ENCODE measurements around the gene WDFY1. TPM values are rescaled to one million over a fixed set of nuclear protein-coding genes. Genes with fewer than 3 reads are reported as not detected.

Gene WDFY1
- total RNA-seq, 6 donors from 2014 or later, result 32.6 to 90.1 (median 41.2) TPM

DNA sequence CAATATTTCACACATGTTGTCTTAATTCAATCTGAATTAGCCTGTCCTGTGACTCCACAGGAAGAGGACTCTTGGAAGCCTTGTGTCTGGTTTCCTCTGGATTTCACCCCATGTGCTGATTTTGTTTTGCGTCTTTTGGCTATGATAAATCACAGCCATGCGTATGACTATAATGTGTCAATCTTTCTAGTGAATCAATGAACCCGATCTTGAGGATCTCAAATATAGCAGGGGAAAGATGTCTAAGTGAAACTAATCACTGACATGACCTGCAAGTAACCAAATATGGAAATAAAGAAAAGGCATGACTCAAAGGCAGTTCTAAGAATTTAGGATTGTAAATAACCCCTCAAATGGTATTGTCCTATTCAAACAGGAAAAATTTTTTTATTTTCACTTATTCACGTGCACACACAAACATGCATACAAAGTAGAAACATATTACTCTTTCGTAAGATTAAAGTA, 8.2 kb downstream of the WDFY1 start:
- DNase-seq (no peak), ATAC-seq (ENCODE audit: low FRiP score in 2 of 2) (no peak)
- Histone ChIP-seq H3K27me3 (no peaks in the 10 kb centered on the region), H3K4me3 (no peak overlapping the region), H3K4me1 (peaks cover 23 to 82% (median 61%) of the 10 kb centered on the region in 4 donors), H3K9me3 (no peaks in the 10 kb centered on the region), H3K36me3 (no peaks in the 10 kb centered on the region), H3K27ac (no peak overlapping the region)
- TF ChIP-seq, protein P1, sequence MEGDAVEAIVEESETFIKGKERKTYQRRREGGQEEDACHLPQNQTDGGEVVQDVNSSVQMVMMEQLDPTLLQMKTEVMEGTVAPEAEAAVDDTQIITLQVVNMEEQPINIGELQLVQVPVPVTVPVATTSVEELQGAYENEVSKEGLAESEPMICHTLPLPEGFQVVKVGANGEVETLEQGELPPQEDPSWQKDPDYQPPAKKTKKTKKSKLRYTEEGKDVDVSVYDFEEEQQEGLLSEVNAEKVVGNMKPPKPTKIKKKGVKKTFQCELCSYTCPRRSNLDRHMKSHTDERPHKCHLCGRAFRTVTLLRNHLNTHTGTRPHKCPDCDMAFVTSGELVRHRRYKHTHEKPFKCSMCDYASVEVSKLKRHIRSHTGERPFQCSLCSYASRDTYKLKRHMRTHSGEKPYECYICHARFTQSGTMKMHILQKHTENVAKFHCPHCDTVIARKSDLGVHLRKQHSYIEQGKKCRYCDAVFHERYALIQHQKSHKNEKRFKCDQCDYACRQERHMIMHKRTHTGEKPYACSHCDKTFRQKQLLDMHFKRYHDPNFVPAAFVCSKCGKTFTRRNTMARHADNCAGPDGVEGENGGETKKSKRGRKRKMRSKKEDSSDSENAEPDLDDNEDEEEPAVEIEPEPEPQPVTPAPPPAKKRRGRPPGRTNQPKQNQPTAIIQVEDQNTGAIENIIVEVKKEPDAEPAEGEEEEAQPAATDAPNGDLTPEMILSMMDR (IDR thresholded peaks at IDR 0.05), result no peak
- TF ChIP-seq EP300 (IDR thresholded peaks at IDR 0.05) (no peak), POLR2A (IDR thresholded peaks at IDR 0.05) (no peak), POLR2AphosphoS5 (IDR thresholded peaks at IDR 0.05) (no peak)
- 55 to 61% methylated on average over 5 of the region's 5 CpGs for WGBS, 2 donors

DNA sequence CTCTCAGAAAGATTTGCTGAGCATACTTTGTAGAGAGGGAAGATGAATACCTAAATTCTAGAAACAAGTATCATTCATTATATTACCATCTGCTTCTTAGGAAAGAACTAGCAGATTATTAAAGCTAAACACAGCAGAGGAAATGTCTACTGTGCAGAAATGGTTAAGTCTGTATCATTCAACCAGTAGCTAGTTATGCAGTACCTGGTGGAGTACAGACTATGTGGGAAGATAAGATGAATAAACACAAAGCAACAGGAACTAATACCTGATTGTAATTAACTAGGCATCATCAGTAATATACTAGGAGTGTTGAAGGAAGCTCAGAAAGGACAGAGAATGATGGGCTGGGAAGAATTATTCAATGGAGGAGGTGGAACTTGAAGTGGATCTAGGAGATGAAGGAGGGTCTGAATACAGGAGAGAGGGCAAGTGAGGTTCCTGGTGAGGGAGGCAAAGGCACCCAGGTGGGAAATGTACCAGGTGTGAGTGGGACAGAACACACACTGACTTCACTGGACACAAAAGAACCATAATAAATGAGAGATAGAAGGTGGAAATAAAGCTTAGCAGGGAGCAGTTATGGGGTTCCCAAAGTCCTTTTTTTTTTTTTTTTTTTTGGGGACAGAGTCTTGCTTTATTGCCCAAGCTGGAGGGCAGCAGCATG, 9.5 kb downstream of the WDFY1 start:
- Histone ChIP-seq H3K27me3 (no peaks in the 10 kb centered on the region), H3K4me1 (peaks cover 29 to 83% (median 61%) of the 10 kb centered on the region in 4 donors), H3K4me3 (no peak overlapping the region), H3K9me3 (no peaks in the 10 kb centered on the region), H3K36me3 (no peaks in the 10 kb centered on the region), H3K27ac (no peak overlapping the region)
- DNase-seq, result no peak
- TF ChIP-seq POLR2A (IDR thresholded peaks at IDR 0.05), result no peak
- no peak for TF ChIP-seq POLR2AphosphoS5 (IDR thresholded peaks at IDR 0.05)
- TF ChIP-seq, protein P1 (IDR thresholded peaks at IDR 0.05), result no peak
- no peak for TF ChIP-seq EP300 (IDR thresholded peaks at IDR 0.05)
- ATAC-seq (ENCODE audit: low FRiP score in 2 of 2), result no peak

- 69 to 73% methylated on average over 6 of the region's 6 CpGs for WGBS, 2 donors
- no peak for DNase-seq
- H3K4me1 ChIP-seq, result peaks cover 36 to 86% (median 66%) of the 10 kb centered on the region in 4 donors
These were observed 10.3 kb downstream of the WDFY1 start for GRCh38 chr2:223934870-223935269.

GRCh38 chr2:223932816-223933800, 12.0 kb downstream of the WDFY1 start:
- ATAC-seq (ENCODE audit: low FRiP score in 2 of 2) (no peak), DNase-seq (no peak)
- Histone ChIP-seq H3K27ac (no peak overlapping the region), H3K36me3 (no peaks in the 10 kb centered on the region), H3K27me3 (no peaks in the 10 kb centered on the region), H3K4me3 (no peak overlapping the region), H3K4me1 (peaks cover 49 to 89% (median 70%) of the 10 kb centered on the region in 4 donors), H3K9me3 (no peaks in the 10 kb centered on the region)
- TF ChIP-seq POLR2AphosphoS5 (IDR thresholded peaks at IDR 0.05), result no peak
- no peak for TF ChIP-seq POLR2A (IDR thresholded peaks at IDR 0.05)
- no peak for TF ChIP-seq EP300 (IDR thresholded peaks at IDR 0.05)
- TF ChIP-seq, protein P1 (IDR thresholded peaks at IDR 0.05), result no peak
- 54 to 55% methylated on average over 6 of the region's 6 CpGs for WGBS, 2 donors

More at GRCh38 chr2:223934870-223935269, 10.3 kb downstream of the WDFY1 start:
- TF ChIP-seq EP300 (IDR thresholded peaks at IDR 0.05) (no peak), POLR2A (IDR thresholded peaks at IDR 0.05) (no peak), POLR2AphosphoS5 (IDR thresholded peaks at IDR 0.05) (no peak)
- TF ChIP-seq, protein P1 (IDR thresholded peaks at IDR 0.05), result no peak
- Histone ChIP-seq H3K4me3 (no peak overlapping the region), H3K27me3 (no peaks in the 10 kb centered on the region), H3K27ac (no peak overlapping the region), H3K36me3 (no peaks in the 10 kb centered on the region), H3K9me3 (no peaks in the 10 kb centered on the region)
- ATAC-seq (ENCODE audit: low FRiP score in 2 of 2), result no peak
